ENCODE data around the gene OSBPL5.

OSBPL5 gene

GRCh38 chr11:3108183-3108721 is 56.9 kb downstream of the OSBPL5 start:
- Mint-ChIP-seq H3K4me3 (no peak overlapping the region), H3K27me3 (ENCODE audit: low read depth) (no peaks in the 10 kb centered on the region), H3K4me1 (ENCODE audit: low read depth) (no peaks in the 10 kb centered on the region), H3K27ac (no peak overlapping the region), H3K36me3 (ENCODE audit: low read depth) (no peaks in the 10 kb centered on the region), H3K9me3 (no peaks in the 10 kb centered on the region)

DNA sequence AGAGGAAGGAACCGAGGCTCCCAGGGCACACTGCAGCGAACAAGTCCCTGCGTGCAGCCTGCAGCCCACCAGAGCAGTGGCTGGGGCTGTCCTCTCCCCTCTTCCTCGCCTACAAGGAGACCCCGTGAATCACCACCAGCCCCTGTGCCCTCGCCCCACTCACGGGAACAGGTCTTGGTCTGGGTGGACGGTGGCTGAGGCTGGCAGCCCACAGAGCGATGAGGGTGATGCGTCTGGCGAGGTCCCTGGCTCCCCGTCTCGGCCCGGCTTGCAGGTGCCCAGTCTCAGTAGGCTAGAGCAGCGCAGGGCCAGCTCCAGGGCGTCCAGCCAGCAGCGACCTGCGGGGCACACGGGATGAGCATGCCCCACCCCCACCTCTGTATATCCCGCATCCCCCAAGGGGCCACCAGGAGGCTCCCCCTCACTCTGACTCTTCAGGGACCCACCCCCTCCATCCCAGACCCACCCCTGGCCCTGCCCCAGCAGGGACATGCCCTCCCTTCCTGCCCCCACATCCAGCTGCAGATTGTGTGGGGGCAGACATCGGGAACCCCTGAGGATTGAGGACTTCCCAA is 57.4 kb downstream of the OSBPL5 start:
- Mint-ChIP-seq H3K27ac (no peak overlapping the region), H3K4me3 (no peak overlapping the region), H3K9me3 (no peaks in the 10 kb centered on the region), H3K27me3 (ENCODE audit: low read depth) (no peaks in the 10 kb centered on the region), H3K4me1 (ENCODE audit: low read depth) (no peaks in the 10 kb centered on the region), H3K36me3 (ENCODE audit: low read depth) (no peaks in the 10 kb centered on the region)

- H3K4me3 Mint-ChIP-seq: no peak overlapping the region
- H3K4me1 Mint-ChIP-seq (ENCODE audit: low read depth): no peaks in the 10 kb centered on the region
- H3K36me3 Mint-ChIP-seq (ENCODE audit: low read depth): no peaks in the 10 kb centered on the region
- no peak overlapping the region for H3K27ac Mint-ChIP-seq
- H3K27me3 Mint-ChIP-seq (ENCODE audit: low read depth): no peaks in the 10 kb centered on the region
- no peaks in the 10 kb centered on the region for H3K9me3 Mint-ChIP-seq
Observed at GRCh38 chr11:3106736-3107524, 58.2 kb downstream of the OSBPL5 start.

- no peak overlapping the region for H3K4me3 Mint-ChIP-seq
- H3K27me3 Mint-ChIP-seq (ENCODE audit: low read depth): no peaks in the 10 kb centered on the region
- H3K4me1 Mint-ChIP-seq (ENCODE audit: low read depth): no peaks in the 10 kb centered on the region
- no peaks in the 10 kb centered on the region for H3K36me3 Mint-ChIP-seq (ENCODE audit: low read depth)
- H3K27ac Mint-ChIP-seq: no peak overlapping the region
- no peaks in the 10 kb centered on the region for H3K9me3 Mint-ChIP-seq
Observed at GRCh38 chr11:3105791-3106735, 59.0 kb downstream of the OSBPL5 start.

GRCh38 chr11:3104961-3105790 is 59.9 kb downstream of the OSBPL5 start:
- H3K27ac Mint-ChIP-seq: no peak overlapping the region

GRCh38 chr11:3104051-3104714 is 60.9 kb downstream of the OSBPL5 start:
- no peaks in the 10 kb centered on the region for H3K9me3 Mint-ChIP-seq
- H3K27me3 Mint-ChIP-seq (ENCODE audit: low read depth): no peaks in the 10 kb centered on the region
- H3K36me3 Mint-ChIP-seq (ENCODE audit: low read depth): no peaks in the 10 kb centered on the region
- no peak overlapping the region for H3K27ac Mint-ChIP-seq
- no peak overlapping the region for H3K4me3 Mint-ChIP-seq
- no peaks in the 10 kb centered on the region for H3K4me1 Mint-ChIP-seq (ENCODE audit: low read depth)

More at GRCh38 chr11:3104961-3105790, 59.9 kb downstream of the OSBPL5 start:
- H3K4me1 Mint-ChIP-seq (ENCODE audit: low read depth): no peaks in the 10 kb centered on the region
- H3K27me3 Mint-ChIP-seq (ENCODE audit: low read depth): no peaks in the 10 kb centered on the region
- H3K4me3 Mint-ChIP-seq: no peak overlapping the region
- H3K36me3 Mint-ChIP-seq (ENCODE audit: low read depth): no peaks in the 10 kb centered on the region
- H3K9me3 Mint-ChIP-seq: no peaks in the 10 kb centered on the region

GRCh38 chr11:3103076-3103475 is 62.0 kb downstream of the OSBPL5 start:
- H3K9me3 Mint-ChIP-seq: no peaks in the 10 kb centered on the region
- H3K27ac Mint-ChIP-seq: no peak overlapping the region
- H3K36me3 Mint-ChIP-seq (ENCODE audit: low read depth): no peaks in the 10 kb centered on the region
- H3K27me3 Mint-ChIP-seq (ENCODE audit: low read depth): no peaks in the 10 kb centered on the region
- H3K4me3 Mint-ChIP-seq: no peak overlapping the region
- H3K4me1 Mint-ChIP-seq (ENCODE audit: low read depth): no peaks in the 10 kb centered on the region

- Mint-ChIP-seq H3K4me3 (no peak overlapping the region), H3K4me1 (ENCODE audit: low read depth) (no peaks in the 10 kb centered on the region), H3K27ac (no peak overlapping the region), H3K36me3 (ENCODE audit: low read depth) (no peaks in the 10 kb centered on the region), H3K9me3 (no peaks in the 10 kb centered on the region), H3K27me3 (ENCODE audit: low read depth) (no peaks in the 10 kb centered on the region)
Observed at GRCh38 chr11:3102641-3102921, 62.5 kb downstream of the OSBPL5 start.

DNA sequence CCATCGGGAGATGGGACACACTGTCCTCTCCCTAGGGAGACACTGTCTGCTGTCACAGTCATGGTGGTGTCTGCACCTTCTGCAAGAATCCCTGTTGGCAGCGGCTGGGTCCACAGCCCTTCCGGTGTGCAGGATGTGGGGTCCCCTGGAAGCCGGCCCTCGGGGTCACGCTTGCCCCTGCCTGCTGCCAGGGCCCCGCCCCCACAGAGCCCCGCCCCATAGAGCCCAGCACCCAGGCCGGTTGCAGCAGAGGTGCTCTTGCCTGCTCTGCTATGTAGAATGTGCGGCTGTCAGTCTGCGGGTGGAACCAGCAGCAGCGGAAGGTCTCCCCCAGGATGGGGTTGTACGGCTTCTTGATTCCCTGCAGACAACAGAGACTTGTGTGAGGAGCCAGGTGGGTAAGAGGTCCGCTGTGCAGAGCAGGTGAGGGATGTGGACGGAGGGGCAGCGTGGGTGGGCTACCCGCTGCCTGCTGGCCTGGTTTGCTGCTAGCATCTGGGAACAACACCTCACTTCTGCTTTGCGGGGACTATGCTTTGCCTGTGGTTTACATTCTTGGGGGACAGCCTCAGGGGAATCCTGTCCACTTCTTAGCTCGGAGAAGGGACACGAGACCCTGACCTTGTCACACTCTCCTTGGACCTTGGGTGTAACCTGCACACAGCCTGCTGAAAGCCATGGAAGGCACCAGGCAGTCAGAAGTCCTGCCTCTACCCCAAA is 63.0 kb downstream of the OSBPL5 start:
- Mint-ChIP-seq H3K4me1 (ENCODE audit: low read depth) (no peaks in the 10 kb centered on the region), H3K4me3 (no peak overlapping the region), H3K9me3 (no peaks in the 10 kb centered on the region), H3K36me3 (ENCODE audit: low read depth) (no peaks in the 10 kb centered on the region), H3K27me3 (ENCODE audit: low read depth) (no peaks in the 10 kb centered on the region), H3K27ac (no peak overlapping the region)

- H3K36me3 Mint-ChIP-seq (ENCODE audit: low read depth): no peaks in the 10 kb centered on the region
- no peak overlapping the region for H3K4me3 Mint-ChIP-seq
- no peak overlapping the region for H3K27ac Mint-ChIP-seq
Observed at GRCh38 chr11:3099178-3099577, 65.9 kb downstream of the OSBPL5 start.

DNA sequence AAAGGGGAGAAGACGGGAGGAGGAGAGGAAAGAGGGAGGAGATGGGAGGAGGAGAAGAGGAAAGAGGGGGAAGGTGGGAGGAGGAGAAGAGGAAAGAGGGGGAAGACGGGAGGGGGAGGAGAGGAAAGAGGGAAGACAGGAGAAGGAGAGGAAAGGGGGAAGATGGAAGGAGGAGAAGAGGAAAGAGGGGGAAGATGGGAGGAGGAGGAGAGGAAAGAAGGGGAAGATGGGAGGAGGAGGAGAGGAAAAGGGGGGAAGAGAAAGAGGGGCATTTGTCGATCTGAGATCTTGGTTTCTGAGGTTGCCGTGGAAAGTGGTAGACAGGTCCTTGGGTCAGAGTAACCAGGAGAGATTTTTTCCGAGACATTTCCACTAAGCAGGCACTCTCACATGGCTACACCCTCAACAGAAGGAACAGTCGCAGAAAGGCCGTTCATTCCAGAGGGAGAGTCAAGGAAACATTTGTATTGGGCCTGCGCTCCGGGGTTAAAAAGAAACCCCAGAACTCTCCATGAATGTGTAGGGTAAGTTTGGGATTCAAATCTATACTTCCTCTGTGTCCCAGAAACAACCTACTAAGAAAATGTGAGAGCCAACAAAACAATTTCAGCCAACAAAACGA is 68.1 kb downstream of the OSBPL5 start:
- Mint-ChIP-seq H3K9me3 (no peaks in the 10 kb centered on the region), H3K27ac (no peak overlapping the region), H3K27me3 (ENCODE audit: low read depth) (peaks cover 7% of the 10 kb centered on the region), H3K36me3 (ENCODE audit: low read depth) (no peaks in the 10 kb centered on the region), H3K4me3 (no peak overlapping the region), H3K4me1 (ENCODE audit: low read depth) (no peaks in the 10 kb centered on the region)

More at GRCh38 chr11:3099178-3099577, 65.9 kb downstream of the OSBPL5 start:
- H3K9me3 Mint-ChIP-seq: no peaks in the 10 kb centered on the region
- no peaks in the 10 kb centered on the region for H3K4me1 Mint-ChIP-seq (ENCODE audit: low read depth)
- peaks cover 7% of the 10 kb centered on the region for H3K27me3 Mint-ChIP-seq (ENCODE audit: low read depth)

- no peaks in the 10 kb centered on the region for H3K9me3 Mint-ChIP-seq
- no peaks in the 10 kb centered on the region for H3K4me1 Mint-ChIP-seq (ENCODE audit: low read depth)
- H3K4me3 Mint-ChIP-seq: no peak overlapping the region
- no peaks in the 10 kb centered on the region for H3K36me3 Mint-ChIP-seq (ENCODE audit: low read depth)
- H3K27ac Mint-ChIP-seq: no peak overlapping the region
- peaks cover 7% of the 10 kb centered on the region for H3K27me3 Mint-ChIP-seq (ENCODE audit: low read depth)
Observed at GRCh38 chr11:3095712-3096361, 69.3 kb downstream of the OSBPL5 start.

All from T-helper 1 cell treated with Interleukin-12 subunit alpha and Interleukin-12 subunit beta and Interleukin-4 antibody, amounts not matched to agents 30 μg/mL and 1 μg/mL, for 36 hours (primary cell).